ENCODE measurements around the gene NACC2.

The NACC2 gene

DNA sequence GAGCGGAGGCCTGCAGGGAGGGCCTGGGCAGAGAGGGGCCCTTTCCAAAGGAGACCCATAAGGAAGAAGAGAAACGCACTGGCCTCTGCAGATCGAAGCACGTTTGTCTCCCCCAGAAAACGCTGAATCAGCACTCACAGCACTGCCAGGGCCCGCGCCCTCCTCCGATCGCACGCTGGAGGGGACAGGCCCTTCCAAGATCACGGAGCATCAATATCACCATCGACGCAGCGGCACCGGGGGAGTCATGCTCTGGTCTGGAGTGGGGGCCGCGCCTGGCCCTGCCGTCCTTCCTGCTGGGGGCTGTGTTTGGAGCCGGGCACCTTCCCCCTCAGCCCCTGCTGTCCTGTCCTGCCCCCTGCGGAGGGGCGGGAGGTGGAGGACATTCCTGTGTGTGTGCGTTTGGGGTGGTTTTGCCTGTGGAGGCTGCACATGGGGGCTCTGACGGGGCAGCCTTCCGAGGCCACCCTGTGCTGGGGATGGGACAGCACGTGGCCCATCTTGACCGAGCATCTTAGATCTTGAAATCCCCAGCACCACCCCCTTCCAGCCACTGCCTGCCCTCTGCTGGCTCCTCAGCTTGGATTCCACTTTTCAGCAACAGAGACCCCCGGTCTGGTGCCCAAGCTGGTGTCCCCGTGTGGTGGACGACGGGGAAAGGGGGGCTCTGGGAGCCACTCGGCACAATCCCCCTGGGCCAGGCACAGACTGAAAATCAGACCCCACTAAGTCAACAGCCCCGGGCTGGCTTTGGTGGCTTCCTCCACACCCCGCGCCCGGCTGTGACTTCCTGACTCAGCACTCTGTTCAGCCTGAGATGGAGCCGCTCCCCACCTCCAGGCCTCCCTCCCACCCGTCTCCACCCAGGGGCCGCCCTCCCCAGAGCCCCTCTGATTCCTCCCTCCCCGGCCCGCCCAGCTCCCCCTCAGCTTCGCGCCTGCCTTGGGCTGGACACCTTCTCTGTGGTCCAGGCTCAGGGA lies 15.3 kb upstream of the NACC2 start:
- Histone ChIP-seq H3K27me3 (ENCODE audit: control insufficient read depth in 2 of 2, insufficient read depth in 2 of 2, low read length in 2 of 2) (no peaks in the 10 kb centered on the region), H3K4me1 (ENCODE audit: control insufficient read depth in 2 of 2, insufficient read depth in 2 of 2, low read length in 2 of 2) (peaks cover 35 to 39% of the 10 kb centered on the region in 2 donors), H3K9ac (ENCODE audit: low read depth in 1 of 2, low read length in 2 of 2) (peak overlapping the region in 1 of 2 donors; percentile 47), H3K4me3 (ENCODE audit: low read length in 2 of 2) (peak overlapping the region; percentile 63 to 64), H3K27ac (ENCODE audit: low read depth in 2 of 2, low read length in 2 of 2) (peak overlapping the region in 1 of 2 donors; percentile 71), H3K36me3 (ENCODE audit: control insufficient read depth in 2 of 2, insufficient read depth in 2 of 2, low read length in 2 of 2) (peaks cover 5 to 9% of the 10 kb centered on the region in 2 donors), H3K9me3 (ENCODE audit: control insufficient read depth in 2 of 2, low read length in 2 of 2) (no peaks in the 10 kb centered on the region)

DNA sequence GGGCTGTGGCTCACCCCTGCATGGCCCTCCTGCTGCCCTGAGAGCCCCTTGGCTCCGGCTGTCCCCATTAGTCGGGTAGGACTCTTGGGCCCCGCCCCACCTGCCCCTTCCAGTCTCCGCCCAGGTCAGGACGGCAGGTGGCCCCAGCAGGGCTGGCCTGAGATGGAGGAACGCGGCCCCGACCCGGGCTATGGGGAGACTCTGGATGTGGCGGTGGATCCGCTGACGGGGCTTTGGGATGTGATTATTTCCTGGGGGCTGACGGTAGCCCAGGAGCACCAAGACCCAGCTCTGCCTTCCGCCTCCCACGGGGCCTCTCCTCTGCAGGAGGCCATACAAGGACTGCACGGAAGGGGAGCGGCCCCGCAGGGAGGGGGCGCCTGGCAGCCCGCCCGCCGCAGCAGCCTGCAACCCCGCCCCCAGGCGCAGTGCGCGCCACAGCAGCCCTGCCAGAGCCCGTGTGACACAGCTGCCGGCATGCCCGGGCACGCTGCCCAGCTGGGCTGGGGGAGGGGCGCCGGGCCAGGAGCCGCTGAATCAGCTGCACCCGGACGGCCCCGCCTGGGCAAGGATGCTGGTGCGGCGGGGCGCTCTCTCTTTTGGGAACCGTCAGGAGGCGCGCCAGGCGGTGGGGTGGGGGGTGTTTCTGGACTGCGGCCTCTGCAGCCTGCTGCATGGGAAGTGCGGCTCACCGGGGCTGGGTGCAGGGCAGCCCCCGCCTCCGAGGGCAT lies 14.4 kb upstream of the NACC2 start:
- Histone ChIP-seq H3K4me1 (ENCODE audit: control insufficient read depth in 2 of 2, insufficient read depth in 2 of 2, low read length in 2 of 2) (peaks cover 39 to 48% of the 10 kb centered on the region in 2 donors), H3K9ac (ENCODE audit: low read depth in 1 of 2, low read length in 2 of 2) (peak overlapping the region; percentile 52 to 73)

DNA sequence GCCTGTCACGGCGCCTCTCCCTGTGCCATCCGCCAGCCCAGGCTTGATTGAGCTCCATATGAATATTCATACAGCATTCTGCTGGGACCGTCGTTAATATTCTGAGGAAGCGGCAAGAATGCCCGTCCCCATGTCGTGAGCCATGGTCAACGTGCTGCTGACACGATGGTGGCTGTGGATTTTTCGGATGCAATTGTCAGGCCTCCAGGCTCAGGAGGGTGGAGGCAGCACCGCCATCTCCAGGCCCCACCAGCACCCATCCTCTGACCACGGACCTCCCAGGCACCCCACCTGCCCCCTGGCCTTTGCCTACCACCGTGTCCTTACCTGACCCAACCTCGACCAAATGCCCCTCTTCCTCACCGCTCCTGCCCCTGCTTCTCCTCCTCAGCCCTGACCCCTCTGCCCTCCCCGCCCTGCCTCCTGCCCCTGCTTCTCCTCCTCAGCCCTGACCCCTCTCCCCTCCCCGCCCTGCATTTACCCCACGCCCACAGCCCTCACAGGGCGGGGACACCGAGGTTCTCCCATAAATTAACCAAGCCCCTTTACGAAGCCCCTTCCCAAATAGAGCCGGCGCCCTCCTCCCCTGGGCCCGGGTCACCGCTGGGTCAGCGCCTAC lies 13.7 kb upstream of the NACC2 start:
- H3K27ac ChIP-seq (ENCODE audit: low read depth in 2 of 2, low read length in 2 of 2), result peak overlapping the region; percentile 79 to 80
- H3K4me3 ChIP-seq (ENCODE audit: low read length in 2 of 2), result peak overlapping the region; percentile 61 to 64
- peak overlapping the region; percentile 52 to 73 for H3K9ac ChIP-seq (ENCODE audit: low read depth in 1 of 2, low read length in 2 of 2)
- H3K9me3 ChIP-seq (ENCODE audit: control insufficient read depth in 2 of 2, low read length in 2 of 2), result no peaks in the 10 kb centered on the region
- no peaks in the 10 kb centered on the region for H3K27me3 ChIP-seq (ENCODE audit: control insufficient read depth in 2 of 2, insufficient read depth in 2 of 2, low read length in 2 of 2)
- no peaks in the 10 kb centered on the region for H3K36me3 ChIP-seq (ENCODE audit: control insufficient read depth in 2 of 2, insufficient read depth in 2 of 2, low read length in 2 of 2)
- peaks cover 43 to 50% of the 10 kb centered on the region in 2 donors for H3K4me1 ChIP-seq (ENCODE audit: control insufficient read depth in 2 of 2, insufficient read depth in 2 of 2, low read length in 2 of 2)

More for the DNA sequence above, 14.4 kb upstream of the NACC2 start:
- Histone ChIP-seq H3K9me3 (ENCODE audit: control insufficient read depth in 2 of 2, low read length in 2 of 2) (no peaks in the 10 kb centered on the region), H3K4me3 (ENCODE audit: low read length in 2 of 2) (peak overlapping the region; percentile 63 to 64), H3K27ac (ENCODE audit: low read depth in 2 of 2, low read length in 2 of 2) (peak overlapping the region; percentile 79 to 80), H3K36me3 (ENCODE audit: control insufficient read depth in 2 of 2, insufficient read depth in 2 of 2, low read length in 2 of 2) (peaks cover 0 to 2% of the 10 kb centered on the region in 2 donors), H3K27me3 (ENCODE audit: control insufficient read depth in 2 of 2, insufficient read depth in 2 of 2, low read length in 2 of 2) (no peaks in the 10 kb centered on the region)

DNA sequence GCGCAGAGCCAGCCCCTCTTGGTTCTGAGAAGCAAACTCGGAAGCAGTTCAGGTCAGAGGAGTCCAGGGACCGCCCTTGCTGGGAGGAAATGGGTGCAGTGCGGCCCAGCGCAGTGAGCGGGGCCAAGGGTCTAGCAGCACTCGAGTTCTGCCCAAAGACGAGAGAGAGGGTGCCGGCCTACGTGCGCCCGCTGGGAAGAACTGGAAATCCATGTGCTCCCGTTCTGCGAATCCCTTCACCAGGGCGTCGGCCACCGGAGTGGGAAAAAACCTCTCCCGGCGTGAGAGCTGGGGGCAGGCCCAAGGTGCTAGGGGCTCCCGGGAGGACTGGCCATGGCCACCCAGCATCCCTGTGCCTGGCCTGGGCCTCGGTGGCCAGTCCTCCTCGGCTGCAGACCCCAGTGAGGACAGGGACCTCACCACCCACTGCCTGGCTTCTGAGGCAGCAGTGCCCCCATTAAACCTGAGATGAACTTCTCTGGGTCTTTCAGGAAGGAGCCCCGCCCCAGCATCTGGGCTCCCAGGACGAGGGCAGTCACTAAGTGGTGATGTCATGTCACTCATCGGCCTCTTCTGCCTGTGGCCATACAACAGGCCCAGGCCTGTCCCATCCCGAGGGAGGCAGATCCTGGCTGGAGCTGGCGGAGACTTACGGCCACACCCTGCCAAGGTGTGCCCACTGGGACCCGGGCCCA lies 13.0 kb upstream of the NACC2 start:
- Histone ChIP-seq H3K4me1 (ENCODE audit: control insufficient read depth in 2 of 2, insufficient read depth in 2 of 2, low read length in 2 of 2) (peaks cover 46 to 50% of the 10 kb centered on the region in 2 donors), H3K27me3 (ENCODE audit: control insufficient read depth in 2 of 2, insufficient read depth in 2 of 2, low read length in 2 of 2) (no peaks in the 10 kb centered on the region), H3K9ac (ENCODE audit: low read depth in 1 of 2, low read length in 2 of 2) (peak overlapping the region; percentile 3 to 73), H3K36me3 (ENCODE audit: control insufficient read depth in 2 of 2, insufficient read depth in 2 of 2, low read length in 2 of 2) (no peaks in the 10 kb centered on the region), H3K4me3 (ENCODE audit: low read length in 2 of 2) (peak overlapping the region in 1 of 2 donors; percentile 64), H3K9me3 (ENCODE audit: control insufficient read depth in 2 of 2, low read length in 2 of 2) (no peaks in the 10 kb centered on the region), H3K27ac (ENCODE audit: low read depth in 2 of 2, low read length in 2 of 2) (peak overlapping the region; percentile 79 to 80)

- Histone ChIP-seq H3K4me3 (ENCODE audit: low read length in 2 of 2) (peak overlapping the region in 1 of 2 donors; percentile 24), H3K9me3 (ENCODE audit: control insufficient read depth in 2 of 2, low read length in 2 of 2) (no peaks in the 10 kb centered on the region), H3K27ac (ENCODE audit: low read depth in 2 of 2, low read length in 2 of 2) (peak overlapping the region; percentile 79 to 80), H3K9ac (ENCODE audit: low read depth in 1 of 2, low read length in 2 of 2) (peak overlapping the region; percentile 3 to 73), H3K27me3 (ENCODE audit: control insufficient read depth in 2 of 2, insufficient read depth in 2 of 2, low read length in 2 of 2) (no peaks in the 10 kb centered on the region), H3K4me1 (ENCODE audit: control insufficient read depth in 2 of 2, insufficient read depth in 2 of 2, low read length in 2 of 2) (peaks cover 44 to 50% of the 10 kb centered on the region in 2 donors), H3K36me3 (ENCODE audit: control insufficient read depth in 2 of 2, insufficient read depth in 2 of 2, low read length in 2 of 2) (no peaks in the 10 kb centered on the region)
These were observed 12.3 kb upstream of the NACC2 start for GRCh38 chr9:136107155-136107952.

DNA sequence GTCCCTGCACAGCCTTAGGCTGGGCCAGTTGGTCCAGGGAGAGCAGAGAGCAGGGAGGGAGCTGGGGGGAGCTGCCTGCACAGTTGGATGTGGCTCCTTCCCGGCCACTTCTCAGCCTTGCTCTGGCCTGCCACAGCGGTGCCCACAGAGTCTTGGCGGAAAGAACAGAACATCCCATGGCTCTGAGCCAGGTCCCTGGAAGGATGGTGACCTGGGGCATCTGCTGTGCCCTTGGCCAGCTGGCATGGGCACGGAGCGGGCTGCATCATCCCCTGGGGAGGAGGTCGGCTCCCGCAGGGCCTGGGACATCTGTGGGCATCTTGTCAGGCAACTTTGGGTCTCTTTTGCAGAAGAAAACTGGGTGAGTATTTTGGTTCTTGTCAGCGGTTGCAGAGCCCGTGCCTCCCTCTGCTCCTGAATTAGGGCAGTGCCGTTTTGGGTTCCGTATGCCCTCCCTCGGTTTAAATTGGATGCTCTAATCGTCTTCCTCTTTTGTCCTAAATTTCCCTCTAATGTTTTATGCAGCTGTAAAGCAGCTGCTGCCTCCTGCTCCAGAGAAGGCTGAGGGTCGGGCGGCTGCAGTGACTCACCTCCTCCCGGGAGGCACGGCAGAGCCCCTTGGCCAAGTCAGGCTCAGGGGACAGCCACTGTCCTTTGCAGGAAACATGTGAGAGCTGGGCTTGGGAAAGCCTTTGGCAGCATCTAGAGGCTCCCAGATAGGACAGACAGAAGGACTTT lies 10.5 kb upstream of the NACC2 start:
- H3K9me3 ChIP-seq (ENCODE audit: control insufficient read depth in 2 of 2, low read length in 2 of 2), result no peaks in the 10 kb centered on the region
- H3K27me3 ChIP-seq (ENCODE audit: control insufficient read depth in 2 of 2, insufficient read depth in 2 of 2, low read length in 2 of 2), result no peaks in the 10 kb centered on the region
- no peak overlapping the region for H3K4me3 ChIP-seq (ENCODE audit: low read length in 2 of 2)
- no peak overlapping the region for H3K9ac ChIP-seq (ENCODE audit: low read depth in 1 of 2, low read length in 2 of 2)
- peak overlapping the region in 1 of 2 donors; percentile 38 for H3K27ac ChIP-seq (ENCODE audit: low read depth in 2 of 2, low read length in 2 of 2)
- H3K4me1 ChIP-seq (ENCODE audit: control insufficient read depth in 2 of 2, insufficient read depth in 2 of 2, low read length in 2 of 2), result peaks cover 44 to 49% of the 10 kb centered on the region in 2 donors
- H3K36me3 ChIP-seq (ENCODE audit: control insufficient read depth in 2 of 2, insufficient read depth in 2 of 2, low read length in 2 of 2), result no peaks in the 10 kb centered on the region

DNA sequence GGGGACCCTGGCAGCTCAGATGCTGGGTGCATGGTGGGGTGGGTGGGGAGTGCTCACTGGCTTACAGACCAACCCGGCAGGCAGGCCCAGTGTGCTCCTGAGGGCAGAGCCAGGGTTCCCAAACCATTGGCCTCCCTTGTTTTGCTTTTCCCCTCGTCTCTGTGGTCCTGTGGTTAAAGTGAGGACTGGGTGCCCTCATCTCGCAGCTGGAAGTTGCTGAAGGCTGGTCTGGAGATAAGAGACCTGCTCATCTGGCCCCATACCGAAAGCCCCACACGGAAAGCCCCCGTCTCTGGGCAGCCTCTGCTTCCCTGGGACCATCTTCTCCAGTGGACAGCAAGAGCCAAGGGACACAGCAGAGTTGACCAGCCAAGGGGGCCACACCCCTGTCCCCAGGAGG lies 9.8 kb upstream of the NACC2 start:
- Histone ChIP-seq H3K4me1 (ENCODE audit: control insufficient read depth in 2 of 2, insufficient read depth in 2 of 2, low read length in 2 of 2) (peaks cover 39 to 45% of the 10 kb centered on the region in 2 donors), H3K4me3 (ENCODE audit: low read length in 2 of 2) (no peak overlapping the region), H3K9ac (ENCODE audit: low read depth in 1 of 2, low read length in 2 of 2) (no peak overlapping the region), H3K36me3 (ENCODE audit: control insufficient read depth in 2 of 2, insufficient read depth in 2 of 2, low read length in 2 of 2) (no peaks in the 10 kb centered on the region), H3K27me3 (ENCODE audit: control insufficient read depth in 2 of 2, insufficient read depth in 2 of 2, low read length in 2 of 2) (no peaks in the 10 kb centered on the region), H3K27ac (ENCODE audit: low read depth in 2 of 2, low read length in 2 of 2) (peak overlapping the region in 1 of 2 donors; percentile 38), H3K9me3 (ENCODE audit: control insufficient read depth in 2 of 2, low read length in 2 of 2) (no peaks in the 10 kb centered on the region)

GRCh38 chr9:136104488-136104800 lies 9.4 kb upstream of the NACC2 start:
- no peak overlapping the region for H3K27ac ChIP-seq (ENCODE audit: low read depth in 2 of 2, low read length in 2 of 2)
- H3K9ac ChIP-seq (ENCODE audit: low read depth in 1 of 2, low read length in 2 of 2), result no peak overlapping the region
- H3K27me3 ChIP-seq (ENCODE audit: control insufficient read depth in 2 of 2, insufficient read depth in 2 of 2, low read length in 2 of 2), result no peaks in the 10 kb centered on the region
- no peaks in the 10 kb centered on the region for H3K9me3 ChIP-seq (ENCODE audit: control insufficient read depth in 2 of 2, low read length in 2 of 2)
- peaks cover 37 to 44% of the 10 kb centered on the region in 2 donors for H3K4me1 ChIP-seq (ENCODE audit: control insufficient read depth in 2 of 2, insufficient read depth in 2 of 2, low read length in 2 of 2)
- H3K4me3 ChIP-seq (ENCODE audit: low read length in 2 of 2), result no peak overlapping the region
- no peaks in the 10 kb centered on the region for H3K36me3 ChIP-seq (ENCODE audit: control insufficient read depth in 2 of 2, insufficient read depth in 2 of 2, low read length in 2 of 2)
